Measurements from ENCODE around the gene PAQR9. TPM values are rescaled to one million over a fixed set of nuclear protein-coding genes. Genes with fewer than 3 reads are reported as not detected.

Gene PAQR9
- total RNA-seq, 1 donor, result not detected

DNA sequence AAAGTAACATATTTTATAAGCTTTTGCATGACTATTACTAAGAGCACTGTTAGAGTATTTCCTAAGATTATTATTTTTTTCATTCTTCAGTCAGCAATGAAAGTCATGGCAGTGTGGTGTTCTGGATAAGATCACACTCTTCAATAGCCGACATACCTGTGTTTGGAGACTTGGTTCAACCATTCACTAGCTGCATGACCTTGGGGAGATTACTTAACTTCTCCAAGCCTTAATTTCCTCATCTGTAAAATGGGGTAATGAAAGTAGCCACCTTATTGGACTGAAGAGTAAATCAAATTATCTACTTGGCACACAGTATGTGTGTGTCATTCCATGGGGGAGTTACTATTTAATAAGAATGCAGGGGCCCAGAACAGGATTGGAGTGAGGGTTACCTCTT is 50.0 kb downstream of the PAQR9 start:
- H3K4me2 ChIP-seq (ENCODE audit: insufficient read depth, low read length), result no peak overlapping the region
- no peaks in the 10 kb centered on the region for H3K4me1 ChIP-seq (ENCODE audit: insufficient read depth, low read length)
- no peaks in the 10 kb centered on the region for H3K79me2 ChIP-seq (ENCODE audit: insufficient read depth, low read length)
- H3K27ac ChIP-seq (ENCODE audit: low read depth, low read length), result no peak overlapping the region
- H2AFZ ChIP-seq (ENCODE audit: low read length), result no peak overlapping the region
- no peaks in the 10 kb centered on the region for H3K36me3 ChIP-seq (ENCODE audit: insufficient read depth, low read length)
- H3K27me3 ChIP-seq (ENCODE audit: insufficient read depth, low read length), result no peaks in the 10 kb centered on the region
- H4K20me1 ChIP-seq (ENCODE audit: insufficient read depth, low read length), result no peaks in the 10 kb centered on the region
- no peak overlapping the region for H3K4me3 ChIP-seq (ENCODE audit: insufficient read depth, low read length)
- DNase-seq (ENCODE audit: insufficient read length, low spot score, missing footprints), result no peak
- TF ChIP-seq, protein P1, sequence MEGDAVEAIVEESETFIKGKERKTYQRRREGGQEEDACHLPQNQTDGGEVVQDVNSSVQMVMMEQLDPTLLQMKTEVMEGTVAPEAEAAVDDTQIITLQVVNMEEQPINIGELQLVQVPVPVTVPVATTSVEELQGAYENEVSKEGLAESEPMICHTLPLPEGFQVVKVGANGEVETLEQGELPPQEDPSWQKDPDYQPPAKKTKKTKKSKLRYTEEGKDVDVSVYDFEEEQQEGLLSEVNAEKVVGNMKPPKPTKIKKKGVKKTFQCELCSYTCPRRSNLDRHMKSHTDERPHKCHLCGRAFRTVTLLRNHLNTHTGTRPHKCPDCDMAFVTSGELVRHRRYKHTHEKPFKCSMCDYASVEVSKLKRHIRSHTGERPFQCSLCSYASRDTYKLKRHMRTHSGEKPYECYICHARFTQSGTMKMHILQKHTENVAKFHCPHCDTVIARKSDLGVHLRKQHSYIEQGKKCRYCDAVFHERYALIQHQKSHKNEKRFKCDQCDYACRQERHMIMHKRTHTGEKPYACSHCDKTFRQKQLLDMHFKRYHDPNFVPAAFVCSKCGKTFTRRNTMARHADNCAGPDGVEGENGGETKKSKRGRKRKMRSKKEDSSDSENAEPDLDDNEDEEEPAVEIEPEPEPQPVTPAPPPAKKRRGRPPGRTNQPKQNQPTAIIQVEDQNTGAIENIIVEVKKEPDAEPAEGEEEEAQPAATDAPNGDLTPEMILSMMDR (IDR thresholded peaks at IDR 0.05; ENCODE audit: extremely low read depth, low read depth, low read length), result no peak
- no peaks in the 10 kb centered on the region for H3K9me3 ChIP-seq (ENCODE audit: low read depth, low read length)

DNA sequence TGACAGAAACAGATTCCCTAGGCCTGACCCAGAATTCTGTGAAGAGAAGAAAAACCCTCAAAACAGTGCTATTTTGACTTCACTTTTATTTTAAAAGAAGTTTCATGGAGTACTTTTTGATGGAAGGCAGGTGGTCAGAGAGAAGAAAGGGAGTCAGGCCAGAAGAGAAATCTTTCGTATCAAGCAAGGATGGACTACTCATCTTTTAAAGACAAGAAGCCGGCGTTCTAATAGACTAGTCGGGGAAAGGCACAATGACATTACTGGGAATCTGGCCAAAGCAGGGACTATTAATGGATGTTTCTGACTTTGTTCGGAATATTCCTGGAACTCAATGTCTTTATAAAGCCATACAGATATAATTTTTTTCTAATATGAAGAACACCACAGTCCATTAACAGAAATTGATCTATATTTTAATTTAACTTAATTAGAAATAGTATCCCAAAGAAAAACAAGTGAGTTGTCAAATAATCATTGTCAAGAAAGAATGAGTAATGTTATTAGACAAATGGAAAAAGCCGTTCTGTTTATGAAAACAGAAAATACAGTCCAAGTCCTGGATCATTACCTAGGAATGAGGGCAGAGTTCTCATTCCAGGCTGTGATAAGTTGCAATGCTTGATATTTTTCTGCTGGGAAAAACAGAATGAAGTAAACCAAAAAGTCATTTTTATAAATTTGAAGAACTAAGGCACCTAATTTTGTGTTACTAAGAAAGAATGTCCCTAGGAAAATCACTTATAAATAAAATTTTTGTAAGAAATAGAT is 50.9 kb downstream of the PAQR9 start:
- H3K9me3 ChIP-seq (ENCODE audit: low read depth, low read length), result no peaks in the 10 kb centered on the region
- no peaks in the 10 kb centered on the region for H3K27me3 ChIP-seq (ENCODE audit: insufficient read depth, low read length)
- no peaks in the 10 kb centered on the region for H4K20me1 ChIP-seq (ENCODE audit: insufficient read depth, low read length)
- TF ChIP-seq, protein P1 (IDR thresholded peaks at IDR 0.05; ENCODE audit: extremely low read depth, low read depth, low read length), result no peak
- no peaks in the 10 kb centered on the region for H3K4me1 ChIP-seq (ENCODE audit: insufficient read depth, low read length)
- DNase-seq (ENCODE audit: insufficient read length, low spot score, missing footprints), result no peak
- no peak overlapping the region for H2AFZ ChIP-seq (ENCODE audit: low read length)
- no peaks in the 10 kb centered on the region for H3K79me2 ChIP-seq (ENCODE audit: insufficient read depth, low read length)
- H3K36me3 ChIP-seq (ENCODE audit: insufficient read depth, low read length), result no peaks in the 10 kb centered on the region
- no peak overlapping the region for H3K4me3 ChIP-seq (ENCODE audit: insufficient read depth, low read length)
- H3K4me2 ChIP-seq (ENCODE audit: insufficient read depth, low read length), result no peak overlapping the region
- no peak overlapping the region for H3K27ac ChIP-seq (ENCODE audit: low read depth, low read length)

Small RNAs within 50 kb of the gene (small RNA-seq; reads per million reads assigned to genes)
- gene AC021074.2, result not detected

Other genes starting within 250 kb of the PAQR9 start
- gene TRPC1, start 239.6 kb downstream of the PAQR9 start, total RNA-seq, result 19.9 and 32.1 TPM in 2 replicates
- gene PCOLCE2, start 74.6 kb downstream of the PAQR9 start, total RNA-seq, result 19.7 and 21.4 TPM in 2 replicates
- 85.0 and 85.5 TPM in 2 replicates for gene U2SURP, start 37.9 kb upstream of the PAQR9 start, total RNA-seq
- 13.8 and 16.5 TPM in 2 replicates for gene CHST2, start 156.1 kb upstream of the PAQR9 start, total RNA-seq

Measured in osteoblast (primary cell).